ENCODE measurements around the gene OR4K13.

The OR4K13 gene, protein sequence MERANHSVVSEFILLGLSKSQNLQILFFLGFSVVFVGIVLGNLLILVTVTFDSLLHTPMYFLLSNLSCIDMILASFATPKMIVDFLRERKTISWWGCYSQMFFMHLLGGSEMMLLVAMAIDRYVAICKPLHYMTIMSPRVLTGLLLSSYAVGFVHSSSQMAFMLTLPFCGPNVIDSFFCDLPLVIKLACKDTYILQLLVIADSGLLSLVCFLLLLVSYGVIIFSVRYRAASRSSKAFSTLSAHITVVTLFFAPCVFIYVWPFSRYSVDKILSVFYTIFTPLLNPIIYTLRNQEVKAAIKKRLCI

DNA sequence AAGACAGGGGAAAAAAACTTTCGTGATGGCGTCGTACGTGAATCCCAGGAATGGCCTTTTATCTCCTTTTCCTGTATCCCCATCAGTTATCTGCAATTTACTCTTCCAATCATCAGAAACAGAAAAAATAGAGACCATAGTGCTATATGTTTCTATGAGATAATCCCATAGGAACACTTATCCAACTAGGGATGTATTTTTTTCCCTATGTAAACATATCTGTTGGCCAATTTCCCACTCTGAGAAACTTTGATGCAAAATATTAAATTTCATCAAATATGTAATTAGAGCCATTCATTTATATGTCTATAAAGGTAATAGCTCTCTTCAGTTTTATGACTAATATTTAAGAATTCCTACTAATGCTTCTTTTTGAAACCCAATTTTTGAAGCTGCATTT is at the start of gene OR4K13:
Gene OR4K13 (minus strand): TSS at position 101 of the 400 bp plus-strand sequence. CDS start 1,280 bp downstream, outside the sequence.
- DNase-seq = no peak

DNA sequence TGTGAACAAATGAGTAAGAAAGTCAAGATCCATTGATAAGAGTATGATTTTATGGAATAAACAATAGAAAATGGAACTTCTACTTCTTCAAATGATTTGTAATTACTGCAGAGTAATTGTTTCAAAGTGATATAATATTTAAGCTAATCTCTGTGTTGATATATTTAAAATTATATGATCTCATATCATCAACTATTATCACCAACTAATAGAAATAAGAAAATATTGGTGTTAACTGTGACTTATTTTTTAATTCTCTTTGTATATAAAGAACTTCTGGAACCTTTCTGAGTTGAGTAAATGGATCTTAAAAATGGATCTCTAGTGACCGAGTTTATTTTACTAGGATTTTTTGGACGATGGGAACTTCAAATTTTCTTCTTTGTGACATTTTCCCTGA is 23.9 kb upstream of the OR4K13 start, which contains the start of gene OR4L1:
Gene OR4L1 (plus strand): TSS at position 301 of the 400 bp plus-strand sequence. CDS start 0 bp downstream, at position 301.
- no peak for DNase-seq

DNA sequence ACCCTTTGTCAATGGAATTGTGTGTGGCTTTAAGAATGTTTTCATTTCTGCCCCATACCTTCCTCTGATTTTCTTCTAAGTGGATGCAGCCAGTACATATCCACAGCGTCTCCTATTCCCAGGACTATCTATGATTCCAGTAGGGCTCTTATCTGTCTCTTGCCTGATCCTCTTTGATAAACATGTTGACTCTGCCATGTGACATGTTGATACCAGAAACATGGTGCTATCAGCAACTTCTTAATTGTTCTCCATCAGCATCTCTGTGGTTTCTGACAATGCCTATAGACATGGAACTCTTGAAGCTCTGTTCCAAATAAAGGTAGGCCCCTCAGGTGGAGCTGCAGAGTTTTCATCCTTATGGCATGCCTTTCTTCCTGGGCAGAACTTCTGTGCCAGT is 12.4 kb upstream of the OR4K13 start:
- no peak for DNase-seq

DNA sequence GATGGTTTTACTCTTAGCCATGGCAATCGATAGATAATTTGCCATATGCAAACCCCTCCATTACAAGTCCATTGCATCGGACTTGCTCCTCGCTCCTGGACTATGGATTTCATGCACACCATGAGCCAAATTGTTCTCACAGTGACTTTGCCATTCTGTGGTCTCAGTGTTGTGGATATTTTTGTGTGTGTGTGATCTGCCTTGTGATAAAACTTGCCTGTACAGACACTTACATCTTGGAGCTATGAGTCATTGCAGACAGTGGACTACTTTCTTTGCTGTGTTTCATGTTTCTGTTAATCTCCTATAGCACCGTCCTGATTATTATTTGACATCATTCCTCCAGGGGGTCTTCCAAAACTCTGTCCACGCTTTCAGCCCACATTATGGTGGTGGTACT is 8.4 kb upstream of the OR4K13 start:
- no peak for DNase-seq

DNA sequence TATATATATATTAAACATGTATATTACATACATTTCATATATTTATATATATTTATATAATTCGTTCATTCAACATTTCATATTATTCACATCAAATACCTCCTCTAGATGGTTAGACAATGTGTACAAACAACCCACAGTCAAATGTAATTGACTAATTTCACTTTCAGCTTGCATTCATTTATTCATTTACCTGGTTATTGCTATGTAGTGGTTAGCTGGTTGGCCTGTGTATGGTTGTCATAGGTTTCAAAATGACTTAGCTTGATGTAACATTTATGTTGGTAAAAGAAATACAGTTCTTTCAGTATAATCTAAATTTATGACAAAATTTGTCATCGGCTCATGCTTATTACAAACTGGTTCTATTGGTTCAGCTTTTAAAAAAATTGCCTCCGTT is 389 bp downstream of the OR4K13 start:
- DNase-seq = no peak

DNA sequence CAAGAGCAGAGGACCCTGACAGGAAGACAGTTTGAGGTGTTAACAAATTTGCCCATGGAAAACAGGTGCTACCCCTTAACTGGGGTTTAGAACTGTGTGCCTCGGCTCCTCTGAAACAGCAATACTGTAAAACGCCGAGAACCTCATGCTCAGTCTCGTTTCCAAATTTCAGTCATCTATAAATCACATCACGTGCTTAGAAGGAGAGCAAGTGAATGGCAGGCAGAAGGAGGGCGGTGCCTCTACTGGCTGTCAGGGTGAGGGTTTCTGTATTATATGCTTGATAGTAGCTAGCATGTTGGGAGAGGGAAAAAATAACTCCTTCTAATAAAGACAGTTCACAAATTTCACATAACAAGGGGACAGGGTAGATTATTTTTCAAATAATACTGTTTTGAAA is 4.8 kb downstream of the OR4K13 start:
- DNase-seq = no peak

DNA sequence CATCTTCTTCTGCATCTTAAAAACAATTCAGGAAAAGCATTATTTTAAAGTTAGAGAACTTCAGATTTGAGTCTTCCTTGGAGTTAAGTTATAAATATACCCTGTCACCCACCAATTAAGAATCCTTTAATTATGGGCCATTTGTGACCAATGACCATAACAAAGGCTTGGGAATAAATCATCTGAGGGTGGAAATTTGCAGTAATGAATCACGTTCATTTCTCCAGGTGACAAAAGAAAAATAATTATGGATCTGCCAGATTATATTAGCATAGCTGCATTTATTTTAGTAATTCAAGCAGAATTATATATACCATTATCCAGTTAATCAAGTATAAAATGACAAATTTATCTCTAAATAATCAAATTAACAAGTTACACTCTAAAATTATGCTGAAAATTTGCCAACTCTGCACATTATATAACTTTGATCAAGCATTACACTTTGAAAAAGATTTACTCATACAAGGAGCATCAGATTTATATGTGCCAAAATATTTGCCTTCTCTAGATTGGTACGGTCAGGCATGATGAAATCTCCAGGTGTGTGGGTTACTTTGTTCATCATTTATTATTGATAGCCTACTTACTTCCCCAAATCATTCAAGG is 16.5 kb downstream of the OR4K13 start, which contains the start of gene OR4K14:
Gene OR4K14 (minus strand): TSS at position 51 of the 609 bp plus-strand sequence. CDS start 4,114 bp downstream, outside the sequence.
- no peak for DNase-seq

DNA sequence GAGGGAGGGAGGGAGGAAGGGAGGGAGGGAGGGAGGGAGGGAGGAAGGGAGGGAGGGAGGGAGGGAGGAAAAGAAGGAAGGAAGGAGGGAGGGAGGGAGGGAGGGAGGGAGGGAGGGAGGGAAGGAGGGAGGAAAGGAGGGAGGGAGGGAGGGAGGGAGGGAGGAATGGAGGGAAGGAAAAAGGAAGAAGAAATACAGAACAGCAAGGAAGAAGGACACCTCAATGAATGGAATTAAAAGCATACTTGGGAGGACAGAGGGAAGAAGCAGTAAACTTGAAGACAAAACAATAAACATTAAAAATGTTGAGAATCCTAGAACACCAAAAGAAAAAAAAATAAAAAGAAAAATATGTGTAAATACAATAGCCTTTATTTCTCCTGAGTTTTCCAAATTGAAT is 27.7 kb downstream of the OR4K13 start:
- no peak for DNase-seq

DNA sequence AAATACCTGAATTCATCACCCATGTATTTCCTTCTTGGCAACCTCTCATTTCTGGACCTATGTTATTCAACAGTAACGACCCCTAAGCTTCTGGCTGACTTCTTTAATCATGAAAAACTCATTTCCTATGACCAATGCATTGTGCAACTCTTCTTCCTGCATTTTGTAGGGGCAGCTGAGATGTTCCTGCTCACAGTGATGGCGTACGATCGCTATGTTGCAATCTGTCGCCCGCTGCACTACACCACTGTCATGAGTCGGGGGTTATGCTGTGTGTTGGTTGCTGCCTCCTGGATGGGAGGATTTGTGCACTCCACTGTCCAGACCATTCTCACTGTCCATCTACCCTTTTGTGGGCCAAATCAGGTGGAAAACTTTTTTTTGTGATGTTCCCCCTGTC is 33.5 kb downstream of the OR4K13 start:
- DNase-seq = no peak

DNA sequence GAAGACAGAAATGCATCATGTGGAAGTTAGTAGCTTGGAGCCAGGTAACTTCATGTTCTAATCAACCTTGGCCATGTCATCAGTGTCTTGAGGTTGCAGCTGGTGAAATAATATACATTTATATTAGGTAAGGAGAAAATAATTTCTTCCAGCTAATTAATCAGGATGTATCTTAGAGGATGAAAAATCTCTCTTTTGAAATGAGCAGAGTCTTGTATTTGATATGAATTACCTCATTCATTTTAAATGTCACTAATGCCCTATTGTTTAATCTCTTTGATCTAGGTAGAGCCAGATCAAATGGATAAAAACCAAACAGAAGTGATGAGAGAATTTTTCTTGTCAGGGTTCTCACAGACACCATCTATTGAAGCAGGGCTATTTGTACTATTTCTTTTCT is 34.0 kb downstream of the OR4K13 start, which contains the start of gene OR4Q2:
Gene OR4Q2 (plus strand): TSS at position 301 of the 400 bp plus-strand sequence.
- no peak for DNase-seq

DNA sequence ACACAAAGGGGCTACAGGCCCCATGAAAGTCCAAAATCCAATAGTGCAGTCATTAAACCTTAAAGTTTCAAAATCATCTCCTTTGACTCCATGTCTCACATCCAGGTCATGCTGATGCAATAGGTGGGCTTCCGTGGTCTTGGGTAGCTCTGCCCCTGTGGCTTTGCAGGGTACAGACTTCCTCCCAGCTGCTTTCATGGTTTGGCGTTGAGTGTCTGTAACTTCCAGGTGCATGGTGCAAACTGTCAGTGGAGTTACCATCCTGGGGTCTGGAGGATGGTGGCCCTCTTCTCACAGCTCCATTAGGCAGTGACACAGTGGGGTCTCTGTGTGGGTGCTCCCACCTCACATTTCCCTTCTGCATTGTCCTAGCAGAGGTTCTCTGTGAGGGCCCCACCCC is 42.4 kb downstream of the OR4K13 start:
- DNase-seq = no peak

Data from NCI-H2107 (cell line).